CD14-positive monocyte (primary cell): ENCODE measurements around the gene NAT9. TPM values are rescaled to one million over a fixed set of nuclear protein-coding genes. Genes with fewer than 3 reads are reported as not detected.
A peak's percentile ranks its signal among the peaks of the same experiment; 100 is the strongest.

Experiments
- DNase-seq, 3 donors: peaks; one replicate each; pipeline ENCODE4 v3.0.0-alpha.2; 2011 to 2022
- H2AFZ ChIP-seq: 2 replicates; pipeline ENCODE4 v1.6.0; 2012; ENCODE audit warnings: mild to moderate bottlenecking, low read depth, low read length, inconsistent platforms; ENCODE audit not compliant: insufficient read depth, poor library complexity, severe bottlenecking
- H3K27ac ChIP-seq, 2 donors: 1 replicate in 1 of 2; 2 replicates in 1 of 2; pipeline ENCODE4 v1.5.1; 2012 to 2013; ENCODE audit warnings: low read length in 2 of 2, control low read depth in 1 of 2, inconsistent platforms in 1 of 2, low read depth in 1 of 2, mild to moderate bottlenecking in 1 of 2
- H3K27me3 ChIP-seq, 2 donors: one replicate each; pipeline versions ENCODE4 v1.6.0 to v1.6.1; 2011 to 2013; ENCODE audit warnings: low read length in 2 of 2; ENCODE audit not compliant: control insufficient read depth in 2 of 2, insufficient read depth in 2 of 2
- H3K36me3 ChIP-seq, 2 donors: replicated peaks in 1 of 2; 1 replicate in 1 of 2; 2 replicates in 1 of 2; pipeline versions ENCODE4 v1.5.1 to v1.6.1; 2012 to 2013; ENCODE audit warnings: low read length in 2 of 2, control low read depth in 1 of 2, inconsistent platforms in 1 of 2, mild to moderate bottlenecking in 1 of 2; ENCODE audit not compliant: insufficient read depth in 2 of 2, control insufficient read depth in 1 of 2
- H3K4me1 ChIP-seq, 2 donors: 1 replicate in 1 of 2; 2 replicates in 1 of 2; pipeline versions ENCODE4 v1.5.1 to v1.6.1; 2012 to 2013; ENCODE audit warnings: low read length in 2 of 2, control low read depth in 1 of 2, inconsistent platforms in 1 of 2, mild to moderate bottlenecking in 1 of 2, moderate library complexity in 1 of 2; ENCODE audit not compliant: insufficient read depth in 2 of 2, control insufficient read depth in 1 of 2
- H3K4me2 ChIP-seq: replicated peaks from 2 replicates; pipeline ENCODE3; 2012; ENCODE audit warnings: low read length, moderate library complexity, mild to moderate bottlenecking; ENCODE audit not compliant: poor library complexity, severe bottlenecking; ENCODE audit errors: extremely low read depth
- H3K4me3 ChIP-seq, 3 experiments: fragments of 200-600 bp in 1 of 3; sonication (generic) in 1 of 3; replicated peaks in 1 of 3; 1 replicate in 2 of 3; 2 replicates in 1 of 3; pipeline ENCODE4 v1.5.1; 2011 to 2013; ENCODE audit warnings: low read length in 3 of 3, mild to moderate bottlenecking in 3 of 3, control low read depth in 2 of 3, low read depth in 2 of 3, inconsistent platforms in 1 of 3, moderate library complexity in 1 of 3
- H3K79me2 ChIP-seq: 2 replicates; pipeline ENCODE4 v1.6.0; 2012; ENCODE audit warnings: mild to moderate bottlenecking, control low read depth, inconsistent platforms, low read length, moderate library complexity; ENCODE audit not compliant: insufficient read depth
- H3K9ac ChIP-seq: 2 replicates; pipeline ENCODE4 v1.6.0; 2017; ENCODE audit warnings: low read length, mild to moderate bottlenecking; ENCODE audit not compliant: insufficient read depth, poor library complexity, severe bottlenecking
- H3K9me3 ChIP-seq, 2 donors: replicated peaks in 1 of 2; 1 replicate in 1 of 2; 2 replicates in 1 of 2; pipeline versions ENCODE4 v1.5.1 to v1.6.1; 2012 to 2013; ENCODE audit warnings: low read length in 2 of 2, control low read depth in 1 of 2; ENCODE audit not compliant: control insufficient read depth in 1 of 2, insufficient read depth in 1 of 2
- H4K20me1 ChIP-seq: 2 replicates; pipeline ENCODE4 v1.6.0; 2012; ENCODE audit warnings: mild to moderate bottlenecking, low read length, control low read depth, moderate library complexity; ENCODE audit not compliant: insufficient read depth
- H3K27ac Mint-ChIP-seq, 7 donors: one replicate each; pipeline ENCODE4 v1.8.0; 2020; ENCODE audit warnings: mild to moderate bottlenecking in 7 of 7, mixed read lengths in 7 of 7, moderate library complexity in 6 of 7, inconsistent platforms in 2 of 7
- H3K27me3 Mint-ChIP-seq, 3 donors: one replicate each; pipeline ENCODE4 v1.8.0; 2021 to 2022; ENCODE audit warnings: low read depth in 3 of 3, mild to moderate bottlenecking in 3 of 3, mixed read lengths in 3 of 3, moderate library complexity in 3 of 3, inconsistent platforms in 1 of 3
- H3K36me3 Mint-ChIP-seq, 2 donors: one replicate each; pipeline ENCODE4 v1.8.0; 2020; ENCODE audit warnings: mixed read lengths in 2 of 2, inconsistent platforms in 1 of 2, mild to moderate bottlenecking in 1 of 2
- H3K4me1 Mint-ChIP-seq: one replicate; pipeline ENCODE4 v1.8.0; 2020; ENCODE audit warnings: mild to moderate bottlenecking, mixed read lengths
- H3K4me3 Mint-ChIP-seq, 2 donors: one replicate each; pipeline ENCODE4 v1.8.0; 2020; ENCODE audit warnings: mild to moderate bottlenecking in 2 of 2, mixed read lengths in 2 of 2, moderate library complexity in 1 of 2
- H3K9me3 Mint-ChIP-seq, 7 donors: one replicate each; pipeline ENCODE4 v1.8.0; 2020 to 2022; ENCODE audit warnings: mixed read lengths in 7 of 7, mild to moderate bottlenecking in 6 of 7, moderate library complexity in 6 of 7, inconsistent platforms in 2 of 7
- WGBS: methylation state at CpG from one replicate; pipeline ENCODE4 v1.1.5; 2013; ENCODE audit warnings: missing lambda C conversion rate; ENCODE audit not compliant: insufficient coverage; 5-methylcytosine and 5-hydroxymethylcytosine counted together
- intact Hi-C, 2 donors: fragments of 100-400 bp; cut with micrococcal nuclease; formaldehyde crosslinking; loops; one replicate each; pipeline versions ENCODE4 v1.15.0 to v1.15.1; 2023
- polyA plus RNA-seq, 3 donors: library from polyadenylated mRNA; depleted of rRNA in 1 of 3; unstranded in 2 of 3; stranded (reverse) in 1 of 3; fragments of 300-500 nt in 2 of 3; fragments of >200 nt in 1 of 3; fragmentation: Illumina TruSeq in 2 of 3; gene quantifications; 1 replicate in 2 of 3; 2 replicates in 1 of 3; pipeline ENCODE4 v1.2.3, GENCODE V29; 2012 to 2021
- TF ChIP-seq, protein P1 (sequence below): fragments of 200-600 bp; IDR thresholded peaks from one replicate; pipeline ENCODE4 v1.8.0; 2022; ENCODE audit warnings: antibody characterized with exemption, mild to moderate bottlenecking

NAT9 gene
- polyA plus RNA-seq, 3 donors, result 7.1 to 95.6 (median 7.8) TPM

DNA sequence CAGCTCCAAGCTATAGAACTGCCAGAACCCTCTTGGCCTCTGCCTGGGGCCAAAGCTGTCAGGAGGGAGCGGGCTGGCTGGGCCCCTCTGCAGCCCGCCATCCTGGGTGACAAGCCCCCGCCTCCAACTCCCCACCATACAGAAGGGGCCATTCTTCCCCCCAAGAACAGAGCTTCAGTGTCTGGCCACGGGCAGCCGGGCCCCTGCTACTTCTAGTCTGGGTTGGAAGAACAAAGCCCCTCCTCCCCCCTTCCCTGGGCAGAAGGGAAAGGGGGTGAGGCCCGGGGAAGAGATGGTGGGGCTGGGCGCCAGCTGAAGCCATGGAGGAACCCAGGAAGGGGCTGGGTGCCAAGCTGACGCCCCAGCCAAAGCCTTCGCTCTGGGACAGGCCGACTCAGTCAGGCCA is 9.0 kb downstream of the NAT9 start:
- 59% methylated on average over 6 of the region's 10 CpGs for WGBS
- H3K27ac Mint-ChIP-seq, result peak overlapping the region in 1 of 7 donors; percentile 61
- H3K9me3 ChIP-seq, result no peaks in the 10 kb centered on the region
- H3K4me3 Mint-ChIP-seq, result no peak overlapping the region
- DNase-seq, result no peak
- peaks cover 0 to 2% (median 2%) of the 10 kb centered on the region in 3 donors for H3K27me3 Mint-ChIP-seq
- H3K36me3 Mint-ChIP-seq, result peaks cover 70 to 91% of the 10 kb centered on the region in 2 donors
- H3K4me3 ChIP-seq, result no peak overlapping the region
- H3K27me3 ChIP-seq, result no peaks in the 10 kb centered on the region
- H3K4me1 Mint-ChIP-seq, result peaks cover 15% of the 10 kb centered on the region
- H3K4me2 ChIP-seq, result no peak overlapping the region
- peaks cover 0 to 9% of the 10 kb centered on the region in 2 donors for H3K4me1 ChIP-seq
- no peak overlapping the region for H3K27ac ChIP-seq
- H3K9me3 Mint-ChIP-seq, result peaks cover 0 to 2% (median 0%) of the 10 kb centered on the region in 7 donors
- peaks cover 68 to 95% of the 10 kb centered on the region in 2 donors for H3K36me3 ChIP-seq
- H2AFZ ChIP-seq, result no peak overlapping the region
- peaks cover 97% of the 10 kb centered on the region for H4K20me1 ChIP-seq
- TF ChIP-seq, protein P1, sequence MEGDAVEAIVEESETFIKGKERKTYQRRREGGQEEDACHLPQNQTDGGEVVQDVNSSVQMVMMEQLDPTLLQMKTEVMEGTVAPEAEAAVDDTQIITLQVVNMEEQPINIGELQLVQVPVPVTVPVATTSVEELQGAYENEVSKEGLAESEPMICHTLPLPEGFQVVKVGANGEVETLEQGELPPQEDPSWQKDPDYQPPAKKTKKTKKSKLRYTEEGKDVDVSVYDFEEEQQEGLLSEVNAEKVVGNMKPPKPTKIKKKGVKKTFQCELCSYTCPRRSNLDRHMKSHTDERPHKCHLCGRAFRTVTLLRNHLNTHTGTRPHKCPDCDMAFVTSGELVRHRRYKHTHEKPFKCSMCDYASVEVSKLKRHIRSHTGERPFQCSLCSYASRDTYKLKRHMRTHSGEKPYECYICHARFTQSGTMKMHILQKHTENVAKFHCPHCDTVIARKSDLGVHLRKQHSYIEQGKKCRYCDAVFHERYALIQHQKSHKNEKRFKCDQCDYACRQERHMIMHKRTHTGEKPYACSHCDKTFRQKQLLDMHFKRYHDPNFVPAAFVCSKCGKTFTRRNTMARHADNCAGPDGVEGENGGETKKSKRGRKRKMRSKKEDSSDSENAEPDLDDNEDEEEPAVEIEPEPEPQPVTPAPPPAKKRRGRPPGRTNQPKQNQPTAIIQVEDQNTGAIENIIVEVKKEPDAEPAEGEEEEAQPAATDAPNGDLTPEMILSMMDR, result no peak
- peaks cover 35% of the 10 kb centered on the region for H3K79me2 ChIP-seq
- intact Hi-C loops, result no loop called here
- H3K9ac ChIP-seq, result no peak overlapping the region

DNA sequence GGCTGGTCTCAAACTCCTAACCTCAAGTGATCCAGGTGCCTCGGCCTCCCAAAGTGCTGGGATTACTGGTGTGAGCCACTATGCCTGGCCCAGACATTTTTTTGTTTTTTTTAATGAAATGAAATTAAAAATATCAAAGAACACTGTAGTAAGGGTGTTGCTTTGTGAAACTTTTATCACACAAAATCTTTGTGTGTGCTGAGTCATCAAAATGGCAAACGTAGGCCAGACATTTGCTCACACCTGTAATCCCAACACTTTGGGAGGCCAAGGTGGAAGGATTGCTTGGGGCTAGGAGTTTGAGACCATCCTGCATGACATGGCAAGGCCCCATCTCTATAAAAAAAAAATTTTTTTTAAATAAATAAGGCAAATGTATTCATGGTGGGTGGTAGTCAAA is 9.7 kb downstream of the NAT9 start:
- TF ChIP-seq, protein P1, result no peak
- H3K27ac Mint-ChIP-seq, result no peak overlapping the region
- intact Hi-C loops, result no loop called here
- no peak overlapping the region for H2AFZ ChIP-seq
- H3K27ac ChIP-seq, result no peak overlapping the region
- H3K9me3 Mint-ChIP-seq, result peaks cover 0 to 2% (median 0%) of the 10 kb centered on the region in 7 donors
- peaks cover 63 to 90% of the 10 kb centered on the region in 2 donors for H3K36me3 Mint-ChIP-seq
- no peak for DNase-seq
- H3K4me1 ChIP-seq, result peaks cover 0 to 9% of the 10 kb centered on the region in 2 donors
- peaks cover 42% of the 10 kb centered on the region for H3K79me2 ChIP-seq
- H3K27me3 ChIP-seq, result no peaks in the 10 kb centered on the region
- H3K4me3 Mint-ChIP-seq, result no peak overlapping the region
- H3K4me3 ChIP-seq, result no peak overlapping the region
- H3K9me3 ChIP-seq, result no peaks in the 10 kb centered on the region
- no CpG with 5 or more reads among the region's 2 CpGs for WGBS
- H3K4me1 Mint-ChIP-seq, result peaks cover 16% of the 10 kb centered on the region
- H3K4me2 ChIP-seq, result no peak overlapping the region
- H3K27me3 Mint-ChIP-seq, result peaks cover 0 to 2% (median 2%) of the 10 kb centered on the region in 3 donors
- no peak overlapping the region for H3K9ac ChIP-seq
- peaks cover 65 to 95% of the 10 kb centered on the region in 2 donors for H3K36me3 ChIP-seq
- H4K20me1 ChIP-seq, result peaks cover 97% of the 10 kb centered on the region
